GM03348 (cell line): ENCODE results near the gene LRP3.
"Not testable (repeated sequence)": the region's sequence is repeated elsewhere in the genome, so short reads cannot be mapped to it uniquely, and the experiment has no call there.

ENCODE experiments used
- DNase-seq: peaks from one replicate; pipeline ENCODE4 v3.0.0; 2012; ENCODE audit warnings: low spot score

LRP3 gene

DNA sequence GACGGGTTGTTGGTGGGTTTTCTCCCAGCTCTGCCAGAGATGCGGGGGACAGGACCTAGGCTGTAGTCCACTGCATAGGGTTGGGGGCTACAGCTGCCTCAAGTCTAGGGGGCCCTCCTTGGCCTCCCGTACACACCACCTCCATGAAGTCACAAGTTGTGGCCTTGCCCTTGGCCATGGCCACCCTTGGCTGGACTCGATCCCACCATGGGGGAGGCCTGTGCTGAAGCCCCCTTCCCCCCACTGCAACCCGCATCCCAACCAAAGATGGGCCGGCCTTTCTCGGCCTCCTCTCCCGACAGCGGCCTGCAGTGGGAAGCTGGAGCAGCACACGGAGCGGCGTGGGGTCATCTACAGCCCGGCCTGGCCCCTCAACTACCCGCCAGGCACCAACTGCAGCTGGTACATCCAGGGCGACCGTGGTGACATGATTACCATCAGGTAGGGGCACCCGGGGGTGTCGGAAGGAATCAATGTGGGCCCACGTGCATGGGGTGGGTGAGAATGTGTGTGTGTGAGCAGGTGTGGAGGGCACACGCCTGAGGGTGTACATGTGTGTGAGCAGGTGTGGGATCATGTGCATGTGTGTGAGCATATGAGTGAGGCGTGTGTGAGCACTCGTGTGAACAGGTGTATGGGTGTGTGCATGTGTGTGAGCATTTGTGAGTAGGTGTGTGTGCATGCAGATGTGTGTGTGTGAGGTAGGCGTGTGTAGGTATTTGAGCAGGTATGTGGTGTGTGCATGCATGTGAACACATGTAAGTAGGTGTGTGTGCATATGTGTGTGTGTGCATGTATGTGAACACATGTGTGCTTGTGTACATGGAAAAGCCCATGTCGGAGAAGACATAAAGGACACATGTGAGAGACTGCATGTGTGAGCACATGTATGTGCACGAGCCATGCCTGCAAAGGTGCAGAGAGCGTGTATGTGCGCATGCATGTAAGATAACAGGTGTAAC lies 8.7 kb downstream of the LRP3 start:
- DNase-seq: no peak

DNA sequence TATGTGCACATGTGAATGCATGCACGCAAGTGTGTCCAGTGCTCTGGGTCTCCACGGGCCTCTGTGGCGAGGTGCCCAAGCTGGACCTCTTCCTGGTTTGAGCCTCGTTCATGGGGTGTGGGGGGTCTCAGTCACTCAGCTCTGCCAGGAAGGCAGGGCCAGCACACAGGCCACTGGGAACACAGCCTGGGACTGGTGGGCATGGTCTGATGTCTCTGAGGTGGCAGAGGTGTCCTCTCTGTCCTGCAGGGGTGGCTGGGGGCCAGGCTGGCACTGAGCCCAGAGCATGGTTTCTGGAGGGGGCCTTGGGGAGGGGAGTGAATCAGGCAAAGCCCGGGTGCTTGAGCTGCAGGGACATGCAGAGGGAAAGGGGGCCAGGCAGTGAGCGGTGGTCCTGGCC lies 9.4 kb downstream of the LRP3 start:
- no peak for DNase-seq

DNA sequence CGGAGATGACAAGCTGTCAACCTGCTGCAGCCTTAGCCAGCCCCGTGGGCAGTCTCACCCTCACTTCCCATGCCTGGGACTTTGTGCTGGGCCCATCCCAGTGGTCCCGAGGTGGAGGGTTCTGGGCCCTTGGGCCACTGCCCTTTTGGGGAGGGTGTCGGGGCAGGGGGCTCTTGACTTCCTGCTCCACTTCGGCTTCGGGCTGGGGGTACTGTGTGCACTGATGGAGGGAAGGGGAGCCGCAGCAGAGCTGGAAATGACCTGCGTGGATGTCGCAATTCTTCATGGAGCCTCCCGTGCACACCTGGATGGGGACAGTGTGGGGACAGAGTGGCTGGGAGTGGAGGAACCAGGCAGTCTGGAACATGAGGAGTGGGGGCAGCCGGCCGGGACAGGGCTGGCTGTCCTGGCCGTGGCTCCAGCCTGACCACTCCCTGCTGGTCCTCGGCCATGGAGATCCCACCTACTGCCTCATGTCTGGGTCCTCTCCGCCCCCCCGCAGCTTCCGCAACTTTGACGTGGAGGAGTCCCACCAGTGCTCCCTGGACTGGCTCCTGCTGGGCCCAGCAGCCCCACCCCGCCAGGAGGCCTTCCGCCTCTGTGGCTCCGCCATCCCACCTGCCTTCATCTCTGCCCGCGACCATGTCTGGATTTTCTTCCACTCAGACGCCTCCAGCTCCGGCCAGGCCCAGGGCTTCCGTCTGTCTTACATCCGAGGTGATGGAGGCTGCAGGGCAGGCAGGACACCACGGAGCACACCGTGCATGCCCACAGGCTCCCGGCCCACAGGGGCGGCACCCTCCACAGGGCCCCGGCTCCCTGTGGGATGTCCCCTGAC lies 10.2 kb downstream of the LRP3 start:
- DNase-seq: no peak

DNA sequence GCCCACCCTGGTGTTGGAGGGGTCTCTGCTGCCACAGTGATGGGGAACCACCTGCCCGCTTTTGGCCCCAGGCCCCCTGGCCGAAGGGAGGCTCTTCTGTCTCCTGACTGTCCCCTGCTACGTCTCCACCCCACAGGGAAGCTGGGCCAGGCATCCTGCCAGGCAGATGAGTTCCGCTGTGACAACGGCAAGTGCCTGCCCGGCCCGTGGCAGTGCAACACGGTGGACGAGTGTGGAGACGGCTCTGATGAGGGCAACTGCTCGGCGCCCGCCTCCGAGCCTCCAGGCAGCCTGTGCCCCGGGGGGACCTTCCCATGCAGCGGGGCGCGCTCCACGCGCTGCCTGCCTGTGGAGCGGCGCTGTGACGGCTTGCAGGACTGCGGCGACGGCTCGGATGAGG lies 11.0 kb downstream of the LRP3 start:
- no peak for DNase-seq

DNA sequence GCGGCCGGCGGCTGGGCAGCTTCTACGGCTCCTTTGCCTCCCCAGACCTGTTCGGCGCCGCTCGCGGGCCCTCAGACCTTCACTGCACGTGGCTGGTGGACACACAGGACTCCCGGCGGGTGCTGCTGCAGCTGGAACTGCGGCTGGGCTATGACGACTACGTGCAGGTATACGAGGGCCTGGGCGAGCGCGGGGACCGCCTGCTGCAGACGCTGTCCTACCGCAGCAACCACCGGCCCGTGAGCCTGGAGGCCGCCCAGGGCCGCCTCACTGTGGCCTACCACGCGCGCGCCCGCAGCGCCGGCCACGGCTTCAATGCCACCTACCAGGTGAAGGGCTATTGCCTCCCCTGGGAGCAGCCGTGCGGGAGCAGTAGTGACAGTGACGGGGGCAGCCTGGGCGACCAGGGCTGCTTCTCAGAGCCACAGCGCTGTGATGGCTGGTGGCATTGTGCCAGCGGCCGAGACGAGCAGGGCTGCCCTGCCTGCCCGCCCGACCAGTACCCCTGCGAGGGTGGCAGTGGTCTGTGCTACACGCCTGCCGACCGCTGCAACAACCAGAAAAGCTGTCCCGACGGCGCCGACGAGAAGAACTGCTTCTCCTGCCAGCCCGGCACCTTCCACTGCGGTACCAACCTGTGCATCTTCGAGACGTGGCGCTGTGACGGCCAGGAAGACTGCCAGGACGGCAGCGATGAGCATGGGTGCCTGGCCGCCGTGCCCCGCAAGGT lies 11.6 kb downstream of the LRP3 start:
- DNase-seq: no peak

DNA sequence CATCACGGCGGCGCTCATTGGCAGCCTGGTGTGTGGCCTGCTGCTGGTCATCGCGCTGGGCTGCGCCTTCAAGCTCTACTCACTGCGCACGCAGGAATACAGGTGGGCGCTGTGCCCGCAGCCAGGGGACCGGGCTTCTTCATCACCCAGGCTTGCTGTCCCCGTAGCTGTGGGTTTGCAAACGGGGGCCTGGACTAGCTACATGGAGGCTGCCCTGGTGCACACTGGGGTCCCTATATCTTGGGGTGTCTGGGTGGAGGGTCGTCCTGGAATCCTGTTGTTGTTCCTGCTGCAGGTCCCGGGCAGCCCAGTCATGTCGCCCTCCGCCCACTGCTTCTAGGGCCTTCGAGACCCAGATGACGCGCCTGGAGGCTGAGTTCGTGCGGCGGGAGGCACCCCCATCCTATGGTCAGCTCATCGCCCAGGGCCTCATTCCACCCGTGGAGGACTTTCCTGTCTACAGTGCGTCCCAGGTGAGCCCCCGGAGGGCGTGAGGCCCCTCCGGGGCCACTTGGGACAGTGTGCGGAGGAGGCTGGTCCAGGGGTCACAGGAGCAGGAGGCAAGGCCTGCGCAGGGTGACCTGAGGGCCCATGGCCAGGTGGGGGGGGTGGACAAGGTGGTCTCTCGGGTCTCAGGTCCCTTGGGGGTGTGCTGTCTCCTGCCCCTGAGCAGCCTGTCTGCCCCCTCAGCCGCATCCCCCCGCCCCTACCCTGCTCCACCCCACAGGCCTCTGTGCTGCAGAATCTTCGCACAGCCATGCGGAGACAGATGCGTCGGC lies 12.3 kb downstream of the LRP3 start:
- no peak for DNase-seq

DNA sequence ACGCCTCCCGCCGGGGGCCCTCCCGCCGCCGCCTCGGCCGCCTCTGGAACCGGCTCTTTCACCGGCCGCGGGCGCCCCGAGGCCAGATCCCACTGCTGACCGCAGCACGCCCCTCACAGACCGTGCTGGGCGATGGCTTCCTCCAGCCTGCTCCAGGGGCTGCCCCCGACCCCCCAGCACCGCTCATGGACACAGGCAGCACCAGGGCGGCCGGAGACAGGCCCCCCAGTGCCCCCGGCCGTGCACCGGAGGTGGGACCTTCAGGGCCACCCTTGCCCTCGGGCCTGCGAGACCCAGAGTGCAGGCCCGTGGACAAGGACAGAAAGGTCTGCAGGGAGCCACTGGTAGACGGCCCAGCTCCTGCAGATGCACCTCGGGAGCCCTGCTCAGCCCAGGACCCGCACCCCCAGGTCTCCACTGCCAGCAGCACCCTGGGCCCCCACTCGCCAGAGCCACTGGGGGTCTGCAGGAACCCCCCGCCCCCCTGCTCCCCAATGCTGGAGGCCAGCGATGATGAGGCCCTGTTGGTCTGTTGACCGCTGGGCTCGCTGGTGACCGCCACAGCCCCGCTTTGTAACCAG lies 13.0 kb downstream of the LRP3 start:
- DNase-seq: no peak

DNA sequence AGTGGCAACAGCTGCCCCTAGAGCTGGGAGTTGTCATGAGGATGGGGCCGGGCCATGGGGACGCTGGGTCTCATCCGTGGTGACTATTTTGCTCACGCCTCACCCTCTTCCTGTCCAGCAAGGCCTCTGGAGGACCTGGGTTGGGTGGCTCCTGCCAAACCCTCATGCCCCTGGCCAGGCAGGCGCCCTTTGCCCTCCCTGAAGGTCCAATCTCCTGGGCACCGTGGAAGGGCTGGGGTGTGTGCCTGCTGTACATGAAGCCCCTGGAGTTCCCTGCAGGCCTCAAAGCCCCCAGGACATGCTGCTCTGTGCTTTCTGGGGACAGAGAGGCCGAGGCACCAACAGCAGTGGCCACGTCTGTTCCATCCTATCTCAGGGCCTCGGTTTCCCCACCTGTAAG lies 13.8 kb downstream of the LRP3 start:
- no peak for DNase-seq

DNA sequence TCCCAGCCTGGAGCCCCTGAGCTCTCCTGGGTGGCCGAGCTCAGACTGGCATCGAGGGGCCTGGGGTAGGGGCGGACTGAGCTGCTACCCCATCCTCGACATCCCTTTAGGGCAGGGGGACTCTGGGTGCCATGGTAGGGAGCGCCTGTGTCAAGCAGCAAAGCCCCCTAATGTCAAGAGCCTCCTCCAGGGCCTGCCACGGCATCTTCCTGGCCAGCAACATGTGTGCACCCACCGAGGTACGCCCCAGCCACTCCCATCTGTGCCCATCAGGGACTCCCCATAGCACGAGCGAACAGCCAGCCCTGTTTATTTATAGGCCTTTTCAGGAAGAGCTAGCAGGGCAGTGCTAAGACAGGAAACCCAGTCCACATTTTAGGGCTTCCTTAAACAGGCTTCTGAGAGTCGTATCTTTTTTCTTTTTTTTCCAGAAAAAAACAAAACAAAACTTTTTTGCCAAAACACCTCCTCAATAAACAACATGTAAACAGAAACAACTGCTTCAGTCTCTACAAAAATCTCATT lies 14.3 kb downstream of the LRP3 start:
- no peak for DNase-seq

DNA sequence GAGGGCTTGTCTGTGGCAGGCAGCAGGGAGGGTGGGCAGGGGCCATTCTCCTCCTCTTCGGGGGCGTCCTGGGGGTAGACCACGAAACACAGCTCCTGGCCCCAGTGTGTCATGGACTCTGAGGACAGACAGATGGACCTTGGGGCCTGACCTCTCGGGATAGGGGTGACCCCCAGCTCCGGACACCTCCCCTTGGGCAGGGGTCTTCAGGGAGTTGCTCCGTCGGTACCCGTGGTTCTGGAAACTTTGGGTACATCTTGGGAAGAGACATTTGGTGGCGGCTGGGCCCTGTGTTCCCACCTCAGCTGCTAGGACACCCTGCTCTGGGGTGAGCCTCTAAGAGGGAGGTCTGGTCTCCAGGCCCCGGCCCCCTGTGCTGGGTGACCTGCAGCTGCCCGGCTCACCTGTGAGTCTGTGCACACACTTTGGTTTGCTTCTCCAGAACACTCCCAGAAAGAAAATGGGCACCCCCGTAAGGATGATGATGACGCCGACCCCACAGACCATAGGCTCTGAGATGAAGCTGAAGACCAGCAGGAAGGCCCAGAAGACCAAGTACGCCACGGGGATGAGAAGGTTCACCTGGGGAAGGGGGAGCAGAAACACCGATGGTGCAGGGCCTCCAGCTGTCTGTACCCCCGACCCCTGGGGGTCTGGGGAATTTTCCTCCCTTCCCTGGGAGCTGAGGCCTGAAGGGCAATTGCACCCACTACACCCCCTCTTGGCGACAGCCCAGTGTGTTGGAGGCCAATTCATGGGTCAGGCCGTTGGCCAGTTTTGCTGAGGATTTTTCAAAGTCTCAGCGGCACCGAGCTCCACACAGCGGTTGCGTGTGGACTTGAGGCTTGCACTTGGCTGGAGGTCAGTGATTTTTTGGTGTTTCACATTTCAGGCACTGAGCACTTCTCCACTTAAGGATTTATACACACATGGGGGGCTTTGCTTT lies 15.0 kb downstream of the LRP3 start:
- no peak for DNase-seq

DNA sequence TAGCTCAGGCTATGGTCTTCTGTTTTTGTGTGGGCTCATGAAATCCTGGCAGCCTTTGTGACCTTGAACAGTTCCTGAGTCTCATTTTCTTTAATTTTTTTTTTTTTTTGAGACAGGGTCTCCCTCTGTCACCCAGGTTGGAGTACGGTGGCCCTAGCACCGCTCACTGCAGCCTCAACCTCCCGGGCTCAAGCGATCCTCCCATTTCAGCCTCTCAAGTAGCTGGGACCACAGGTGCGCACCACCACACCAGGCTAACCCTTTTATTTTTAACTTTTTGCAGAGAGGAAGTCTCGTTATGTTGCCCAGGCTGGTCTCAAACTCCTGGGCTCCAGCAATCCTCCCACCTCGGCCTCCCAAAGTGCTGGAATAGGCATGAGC lies 15.7 kb downstream of the LRP3 start:
- not testable (repeated sequence) for DNase-seq

DNA sequence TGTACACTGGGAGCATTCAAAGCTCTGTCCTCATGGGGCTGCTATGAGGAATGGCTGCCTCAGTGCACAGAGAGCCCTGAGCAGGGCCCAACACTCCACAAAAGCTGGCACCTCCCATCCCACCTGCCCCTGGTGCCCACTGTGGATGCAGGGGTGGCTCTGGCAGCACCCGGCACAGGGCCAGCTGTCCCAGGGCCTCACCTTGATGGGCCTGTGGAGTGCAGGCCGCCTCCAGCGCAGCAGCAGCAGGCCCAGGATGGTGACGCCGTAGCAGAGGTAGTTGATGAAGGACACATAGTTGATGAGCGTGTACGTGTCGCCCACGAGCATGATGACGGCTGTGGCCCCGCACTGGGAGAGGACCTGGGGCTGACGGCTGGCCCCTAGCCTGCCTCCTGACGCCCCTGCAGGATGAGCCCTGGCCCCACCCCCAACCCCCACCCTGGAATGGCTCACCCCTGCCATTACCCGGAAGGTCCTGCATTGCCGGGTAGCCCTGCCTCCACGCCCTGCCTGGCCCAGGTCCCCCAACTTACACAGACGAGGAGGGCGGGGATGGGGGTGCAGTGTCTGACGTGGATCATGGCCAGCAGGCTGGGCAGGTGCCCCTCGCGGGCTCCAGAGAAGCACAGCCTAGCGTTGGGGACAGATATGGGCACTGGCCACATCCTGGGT lies 16.3 kb downstream of the LRP3 start:
- DNase-seq: no peak

DNA sequence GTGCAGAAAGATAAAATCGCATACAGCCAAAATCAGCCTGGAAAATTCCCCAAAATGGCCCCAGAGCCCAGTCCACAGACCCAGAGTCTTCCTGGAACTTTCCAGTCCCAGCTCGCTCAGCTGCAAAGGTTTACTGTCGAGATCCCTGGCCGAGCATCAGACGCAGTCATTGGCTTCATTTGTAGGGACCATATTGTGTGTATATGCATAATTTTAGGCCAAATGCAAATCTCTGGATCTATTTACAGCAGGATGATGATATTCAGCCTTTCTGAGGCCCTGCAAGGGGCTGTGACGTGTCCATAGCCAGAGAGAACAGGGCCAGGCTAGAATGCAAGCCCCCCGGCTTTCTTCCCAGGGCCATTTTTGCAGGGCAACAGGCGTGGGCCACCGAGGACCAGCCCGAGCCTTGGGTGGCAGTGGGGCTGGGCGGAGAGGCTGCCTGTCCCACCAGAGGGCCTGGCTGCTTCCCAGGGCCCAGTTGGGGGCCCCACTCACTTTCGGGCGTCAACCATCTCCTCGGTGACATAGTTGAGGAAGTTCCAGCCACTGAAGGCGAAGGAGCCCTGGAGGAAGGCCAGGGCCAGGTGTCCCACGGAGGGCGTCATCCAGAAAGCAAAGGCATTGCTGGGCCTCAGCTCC lies 17.8 kb downstream of the LRP3 start:
- DNase-seq: no peak

DNA sequence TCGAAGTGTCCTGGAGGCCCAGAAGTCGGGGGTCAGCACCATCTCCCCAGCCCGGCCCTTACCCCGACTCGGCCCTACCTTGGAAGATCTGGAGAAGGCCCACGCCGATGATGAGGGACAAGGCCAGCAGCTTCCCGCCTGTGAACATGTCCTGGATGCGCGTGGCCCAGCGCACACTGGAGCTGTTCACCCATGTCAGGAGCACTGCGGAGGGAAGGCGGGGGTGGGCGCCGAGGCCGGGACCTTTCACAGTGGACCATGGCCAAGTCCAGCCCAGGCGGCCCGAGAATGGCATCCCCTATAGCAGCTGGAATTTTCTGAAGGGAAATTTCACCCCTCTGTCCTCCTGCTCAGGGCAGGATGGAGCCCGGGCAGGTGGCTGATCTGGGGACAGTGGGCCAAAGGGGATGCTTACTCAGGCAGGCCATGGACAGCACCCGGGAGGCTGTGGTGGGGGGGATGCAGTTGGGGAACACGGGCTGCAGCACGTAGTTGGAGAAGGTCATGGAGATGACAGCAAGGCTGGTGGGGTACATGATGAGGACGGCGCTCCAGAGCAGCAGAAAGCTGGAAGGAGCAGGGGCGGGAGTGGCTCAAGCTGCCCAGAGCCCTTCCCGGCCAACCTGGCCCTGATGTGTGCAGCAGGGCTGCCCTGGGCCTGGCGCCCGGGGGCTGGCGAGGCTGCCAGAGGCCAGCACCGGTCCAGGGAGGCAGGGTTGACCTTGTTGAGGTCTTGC lies 18.5 kb downstream of the LRP3 start:
- no peak for DNase-seq

DNA sequence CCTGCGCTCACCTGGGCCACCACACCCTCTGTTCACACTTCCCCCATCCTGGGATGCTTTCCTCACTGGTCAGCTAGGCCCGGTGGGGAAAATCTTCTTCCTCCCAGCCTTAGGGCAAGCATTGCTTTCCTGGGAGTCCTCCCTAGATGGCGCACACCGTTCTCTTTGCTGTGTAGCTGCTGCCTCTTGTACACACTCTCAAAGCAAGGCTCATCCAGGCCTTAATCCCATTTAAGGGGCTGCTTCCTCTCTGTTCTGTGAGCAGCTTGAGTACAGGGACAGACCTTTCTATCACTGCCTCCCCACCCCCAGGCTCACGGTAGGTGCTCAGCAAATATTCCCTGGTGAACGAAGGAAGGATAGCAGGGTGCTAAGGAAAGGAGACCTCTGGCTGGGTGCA lies 20.5 kb downstream of the LRP3 start:
- peak; percentile 52 for DNase-seq

DNA sequence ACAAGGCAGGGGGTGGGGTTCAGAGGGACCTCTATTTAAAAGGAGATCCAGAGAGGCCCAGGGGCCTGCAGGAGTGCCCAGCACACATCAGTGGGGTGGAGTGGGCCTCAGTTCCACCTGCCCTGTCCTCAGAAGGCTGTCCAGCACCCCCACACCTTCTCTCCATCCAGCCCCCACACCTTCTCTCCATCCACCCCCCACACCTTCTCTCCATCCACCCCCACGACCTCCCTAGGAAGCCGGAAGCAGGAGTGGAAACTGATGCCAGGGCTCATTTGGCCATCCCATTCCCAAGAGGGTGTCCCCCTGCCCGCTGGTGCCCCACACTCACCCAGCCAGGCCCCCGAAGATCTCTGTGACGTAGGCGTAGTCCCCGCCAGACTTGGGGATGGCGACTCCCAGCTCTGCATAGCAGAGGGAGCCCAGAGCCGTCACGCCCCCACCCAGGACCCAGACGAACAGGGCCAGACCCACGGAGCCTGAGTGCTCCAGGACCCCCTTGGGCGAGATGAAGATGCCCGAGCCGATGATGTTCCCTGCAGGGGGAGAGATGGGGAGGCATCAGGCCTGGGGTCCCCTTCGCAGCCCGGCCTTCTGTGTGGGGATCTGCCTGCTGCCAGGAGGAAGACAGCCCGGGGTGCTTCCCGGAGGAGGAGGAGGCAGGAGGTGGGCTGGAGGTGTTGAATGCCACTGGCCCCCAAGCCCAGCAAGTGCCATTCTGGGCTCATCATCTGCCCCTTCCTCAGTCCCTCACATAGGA lies 21.5 kb downstream of the LRP3 start:
- no peak for DNase-seq

DNA sequence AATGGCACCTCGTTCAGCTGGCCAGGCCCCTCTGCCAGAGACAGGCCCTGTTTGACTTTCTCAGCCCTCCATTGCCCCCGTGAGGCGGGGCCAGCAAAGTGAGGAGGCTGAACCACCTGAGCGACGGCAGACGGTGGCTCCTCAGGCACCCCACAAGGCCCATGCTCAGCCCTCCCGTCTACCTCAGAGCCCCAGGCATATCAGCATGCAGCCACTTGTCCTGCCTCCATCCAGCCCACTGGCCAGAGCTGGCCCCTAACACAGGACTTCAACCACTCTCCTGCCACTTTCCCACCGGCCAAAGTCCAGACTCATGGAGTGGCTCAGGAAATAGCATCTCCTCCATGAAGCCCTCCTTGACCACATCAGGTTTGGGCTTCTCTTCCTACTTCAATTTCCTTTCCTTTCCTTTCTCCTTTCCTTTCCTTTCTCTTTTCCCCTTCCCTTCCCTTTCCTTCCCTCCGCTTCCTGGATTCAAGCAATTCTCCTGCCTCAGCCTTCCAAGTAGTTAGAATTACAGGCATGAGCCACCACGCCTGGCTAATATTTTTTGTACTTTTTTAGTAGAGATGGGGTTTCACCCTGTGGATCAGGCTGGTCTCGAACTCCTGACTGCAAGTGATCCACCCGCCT lies 22.2 kb downstream of the LRP3 start:
- DNase-seq: no peak
